ENCODE data around the gene TIMM17A.

DNA sequence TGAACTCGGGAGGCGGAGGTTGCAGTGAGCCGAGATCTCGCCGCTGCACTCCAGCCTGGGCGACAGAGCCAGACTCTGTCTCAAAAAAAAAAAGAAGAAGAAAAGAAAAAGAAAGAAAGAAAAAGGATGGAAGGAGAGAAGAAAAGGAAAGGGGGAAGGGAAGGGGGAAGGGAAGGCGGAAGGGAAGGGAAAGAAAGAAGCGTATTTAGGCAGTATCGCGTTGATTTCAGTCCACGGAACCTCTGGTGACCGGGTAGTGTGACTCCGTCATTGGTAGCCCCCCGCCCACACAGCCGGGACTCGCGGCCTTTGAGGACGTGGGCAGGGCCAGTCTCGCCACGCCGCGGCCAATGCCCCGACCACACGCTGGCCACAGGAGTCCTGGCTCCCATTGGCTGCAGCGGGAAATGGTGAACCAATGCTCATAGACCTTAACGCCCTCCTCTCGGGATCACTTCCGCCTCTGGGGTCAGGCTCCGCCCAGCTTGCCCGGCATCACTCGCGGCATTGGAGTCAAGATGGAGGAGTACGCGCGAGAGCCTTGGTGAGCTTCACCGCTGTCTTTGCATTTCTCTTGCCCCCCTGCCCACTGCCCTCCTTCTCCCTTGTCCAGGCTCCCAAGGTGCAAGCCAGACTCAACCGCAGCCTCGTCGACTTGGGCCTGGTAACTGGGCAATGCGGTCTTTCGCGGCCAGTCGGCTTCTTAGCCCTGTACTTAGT lies at the start of gene TIMM17A:
- TF ChIP-seq, protein P1, sequence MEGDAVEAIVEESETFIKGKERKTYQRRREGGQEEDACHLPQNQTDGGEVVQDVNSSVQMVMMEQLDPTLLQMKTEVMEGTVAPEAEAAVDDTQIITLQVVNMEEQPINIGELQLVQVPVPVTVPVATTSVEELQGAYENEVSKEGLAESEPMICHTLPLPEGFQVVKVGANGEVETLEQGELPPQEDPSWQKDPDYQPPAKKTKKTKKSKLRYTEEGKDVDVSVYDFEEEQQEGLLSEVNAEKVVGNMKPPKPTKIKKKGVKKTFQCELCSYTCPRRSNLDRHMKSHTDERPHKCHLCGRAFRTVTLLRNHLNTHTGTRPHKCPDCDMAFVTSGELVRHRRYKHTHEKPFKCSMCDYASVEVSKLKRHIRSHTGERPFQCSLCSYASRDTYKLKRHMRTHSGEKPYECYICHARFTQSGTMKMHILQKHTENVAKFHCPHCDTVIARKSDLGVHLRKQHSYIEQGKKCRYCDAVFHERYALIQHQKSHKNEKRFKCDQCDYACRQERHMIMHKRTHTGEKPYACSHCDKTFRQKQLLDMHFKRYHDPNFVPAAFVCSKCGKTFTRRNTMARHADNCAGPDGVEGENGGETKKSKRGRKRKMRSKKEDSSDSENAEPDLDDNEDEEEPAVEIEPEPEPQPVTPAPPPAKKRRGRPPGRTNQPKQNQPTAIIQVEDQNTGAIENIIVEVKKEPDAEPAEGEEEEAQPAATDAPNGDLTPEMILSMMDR (IDR thresholded peaks at IDR 0.05; ENCODE audit: low read length) = no peak
- no peak for TF ChIP-seq EZH2 (IDR thresholded peaks at IDR 0.05; ENCODE audit: borderline replicate concordance, low read length)
